Measurements from ENCODE around the gene CTSD. TPM values are rescaled to one million over a fixed set of nuclear protein-coding genes. Genes with fewer than 3 reads are reported as not detected.
A peak's percentile ranks its signal among the peaks of the same experiment; 100 is the strongest.

CTSD gene
- total RNA-seq, 4 donors from 2014 or later = 385 to 583 (median 429) TPM

DNA sequence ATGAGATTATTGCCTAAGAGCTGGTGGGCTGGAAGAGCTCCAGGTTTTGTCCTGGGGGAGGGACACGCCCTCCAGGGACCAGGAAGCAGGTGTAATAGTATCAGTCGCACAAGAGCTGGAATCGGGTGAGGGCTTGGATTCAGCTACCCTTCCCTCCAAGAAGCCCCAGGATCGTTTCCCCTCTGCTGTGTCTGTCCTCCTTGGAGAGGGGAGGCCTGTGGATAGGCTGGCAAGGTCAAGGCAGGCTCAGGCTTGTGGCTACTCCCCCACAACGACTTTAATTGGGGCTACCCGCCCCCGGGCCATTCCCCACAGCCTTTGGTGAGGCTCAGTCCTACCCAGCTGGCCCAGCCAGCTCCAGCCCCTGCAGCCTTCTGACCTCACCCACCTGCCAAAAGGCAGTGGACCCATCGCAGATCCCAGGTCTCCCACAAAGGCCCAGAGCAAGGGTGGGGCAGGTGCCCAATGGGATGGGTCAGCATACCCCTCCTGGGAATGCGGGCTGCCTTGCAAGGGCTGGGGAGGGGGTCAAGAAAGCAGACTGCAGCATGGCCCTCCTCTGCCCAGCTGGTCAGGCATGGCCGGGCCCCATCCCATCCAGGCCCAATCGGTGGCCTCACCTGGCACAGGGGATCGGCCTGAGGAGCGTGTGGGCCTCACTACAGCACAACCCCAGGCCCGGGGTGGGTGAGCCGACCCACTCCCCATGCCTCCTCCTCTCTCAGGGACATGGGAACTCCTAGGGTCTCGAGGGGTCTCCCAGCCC lies 1.0 kb downstream of the CTSD start:
- H3K27me3 ChIP-seq = no peaks in the 10 kb centered on the region
- H3K36me3 ChIP-seq = peaks cover 0 to 35% (median 7%) of the 10 kb centered on the region in 3 donors
- peaks cover 4 to 61% (median 55%) of the 10 kb centered on the region in 4 donors for H3K4me1 ChIP-seq
- H3K27ac ChIP-seq = peak overlapping the region; percentile 94 to 99 (median 96)
- no peaks in the 10 kb centered on the region for H3K9me3 ChIP-seq
- 24 to 32% methylated on average over 12 to 14 of the region's 16 CpGs for WGBS, 2 donors
- DNase-seq (ENCODE audit: low spot score in 2 of 2) = peak in 1 of 2 donors; percentile 53
- peak in 1 of 2 donors; percentile 67 for TF ChIP-seq EP300 (IDR thresholded peaks at IDR 0.05)
- TF ChIP-seq POLR2A (IDR thresholded peaks at IDR 0.05) = no peak
- H3K4me3 ChIP-seq = peak overlapping the region; percentile 70 to 100 (median 98)

DNA sequence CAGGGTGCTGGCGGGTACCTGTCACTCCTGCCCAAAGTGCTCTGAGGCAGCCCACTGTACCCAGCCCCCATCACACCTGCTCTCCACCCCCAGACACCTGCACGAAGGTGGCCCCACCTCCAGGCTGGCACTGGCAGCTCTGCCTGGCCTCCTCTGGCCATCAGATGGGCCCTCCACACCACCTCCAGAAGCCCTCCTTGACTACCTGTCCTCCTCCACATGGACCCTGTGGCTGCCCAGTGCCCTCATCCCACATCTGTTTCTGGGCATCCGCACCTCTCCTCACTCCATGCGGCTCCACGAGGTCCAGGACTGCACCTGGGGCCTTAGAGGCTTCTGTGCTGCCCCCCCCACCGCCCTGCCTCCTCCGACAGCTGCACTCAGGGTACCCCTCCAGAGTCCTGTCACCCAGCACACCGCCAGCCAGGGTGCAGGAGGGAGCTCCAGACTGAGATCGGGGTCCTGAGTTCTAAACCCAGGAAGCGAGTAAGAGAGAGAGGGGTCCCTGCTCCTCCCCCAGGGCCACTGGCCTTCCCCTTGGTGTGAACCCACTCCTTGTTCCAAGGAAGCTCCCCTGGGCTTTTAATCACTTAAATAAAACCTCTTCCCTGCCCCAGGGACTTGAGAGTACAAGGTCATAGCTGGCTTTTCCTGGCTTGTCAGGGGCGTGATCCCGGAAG lies 1.7 kb downstream of the CTSD start:
- DNase-seq (ENCODE audit: low spot score in 2 of 2) = no peak
- H3K27ac ChIP-seq = peak overlapping the region; percentile 94 to 99 (median 96)
- H3K36me3 ChIP-seq = peaks cover 0 to 43% (median 10%) of the 10 kb centered on the region in 3 donors
- H3K4me1 ChIP-seq = peaks cover 4 to 69% (median 62%) of the 10 kb centered on the region in 4 donors
- peak in 1 of 2 donors; percentile 21 for TF ChIP-seq EP300 (IDR thresholded peaks at IDR 0.05)
- TF ChIP-seq, protein P1, sequence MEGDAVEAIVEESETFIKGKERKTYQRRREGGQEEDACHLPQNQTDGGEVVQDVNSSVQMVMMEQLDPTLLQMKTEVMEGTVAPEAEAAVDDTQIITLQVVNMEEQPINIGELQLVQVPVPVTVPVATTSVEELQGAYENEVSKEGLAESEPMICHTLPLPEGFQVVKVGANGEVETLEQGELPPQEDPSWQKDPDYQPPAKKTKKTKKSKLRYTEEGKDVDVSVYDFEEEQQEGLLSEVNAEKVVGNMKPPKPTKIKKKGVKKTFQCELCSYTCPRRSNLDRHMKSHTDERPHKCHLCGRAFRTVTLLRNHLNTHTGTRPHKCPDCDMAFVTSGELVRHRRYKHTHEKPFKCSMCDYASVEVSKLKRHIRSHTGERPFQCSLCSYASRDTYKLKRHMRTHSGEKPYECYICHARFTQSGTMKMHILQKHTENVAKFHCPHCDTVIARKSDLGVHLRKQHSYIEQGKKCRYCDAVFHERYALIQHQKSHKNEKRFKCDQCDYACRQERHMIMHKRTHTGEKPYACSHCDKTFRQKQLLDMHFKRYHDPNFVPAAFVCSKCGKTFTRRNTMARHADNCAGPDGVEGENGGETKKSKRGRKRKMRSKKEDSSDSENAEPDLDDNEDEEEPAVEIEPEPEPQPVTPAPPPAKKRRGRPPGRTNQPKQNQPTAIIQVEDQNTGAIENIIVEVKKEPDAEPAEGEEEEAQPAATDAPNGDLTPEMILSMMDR (IDR thresholded peaks at IDR 0.05) = no peak
- WGBS, 2 donors = 75 to 80% methylated on average over 12 of the region's 12 CpGs
- H3K9me3 ChIP-seq = no peaks in the 10 kb centered on the region
- H3K27me3 ChIP-seq = no peaks in the 10 kb centered on the region
- peak overlapping the region; percentile 70 to 100 (median 98) for H3K4me3 ChIP-seq

DNA sequence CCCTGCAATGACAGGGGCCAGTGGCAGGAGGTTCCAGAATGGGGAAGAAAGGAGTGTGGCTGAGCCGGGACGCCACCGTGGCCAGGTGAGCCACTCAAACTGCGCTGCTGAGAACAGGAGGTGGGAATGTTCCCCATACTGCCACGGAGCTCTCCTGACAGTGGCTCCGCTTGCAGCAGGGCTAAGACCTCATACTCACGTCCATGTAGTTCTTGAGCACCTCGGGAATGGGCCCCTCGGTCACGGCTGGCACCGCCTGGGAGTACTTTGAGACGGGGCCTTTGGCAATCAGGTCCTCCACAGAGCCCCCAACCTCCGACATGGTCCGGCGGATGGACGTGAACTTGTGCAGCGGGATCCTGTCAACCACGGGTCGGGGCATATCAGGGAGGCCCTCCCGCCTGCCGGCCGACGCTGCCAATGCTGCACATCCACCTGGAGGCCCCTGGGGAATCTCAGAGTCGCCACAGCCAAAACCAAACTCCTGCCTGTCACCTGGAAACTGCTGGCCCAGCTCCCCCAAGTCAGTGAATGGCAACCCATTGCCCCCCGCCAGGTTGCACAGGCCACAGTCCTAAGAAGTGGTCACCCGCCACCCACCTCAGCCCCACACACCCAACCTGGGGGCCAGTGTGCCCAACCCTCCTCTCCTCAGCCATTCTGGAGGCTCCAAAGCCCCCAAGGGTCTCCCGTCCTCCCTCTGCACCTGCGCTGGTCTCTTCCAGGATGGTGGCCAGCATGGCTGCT lies 2.4 kb downstream of the CTSD start:
- no peaks in the 10 kb centered on the region for H3K27me3 ChIP-seq
- H3K4me1 ChIP-seq = peaks cover 4 to 75% (median 67%) of the 10 kb centered on the region in 4 donors
- DNase-seq (ENCODE audit: low spot score in 2 of 2) = no peak
- peak overlapping the region in 2 of 4 donors; percentile 70 to 100 for H3K4me3 ChIP-seq
- no peak for TF ChIP-seq EP300 (IDR thresholded peaks at IDR 0.05)
- TF ChIP-seq, protein P1 (IDR thresholded peaks at IDR 0.05) = no peak
- no peak for TF ChIP-seq POLR2A (IDR thresholded peaks at IDR 0.05)
- H3K36me3 ChIP-seq = peaks cover 0 to 50% (median 15%) of the 10 kb centered on the region in 3 donors
- H3K9me3 ChIP-seq = no peaks in the 10 kb centered on the region
- peak overlapping the region; percentile 94 to 99 (median 96) for H3K27ac ChIP-seq
- whole genome bisulfite sequencing, 2 donors = 73 to 77% methylated on average over 16 to 27 of the region's 28 CpGs

DNA sequence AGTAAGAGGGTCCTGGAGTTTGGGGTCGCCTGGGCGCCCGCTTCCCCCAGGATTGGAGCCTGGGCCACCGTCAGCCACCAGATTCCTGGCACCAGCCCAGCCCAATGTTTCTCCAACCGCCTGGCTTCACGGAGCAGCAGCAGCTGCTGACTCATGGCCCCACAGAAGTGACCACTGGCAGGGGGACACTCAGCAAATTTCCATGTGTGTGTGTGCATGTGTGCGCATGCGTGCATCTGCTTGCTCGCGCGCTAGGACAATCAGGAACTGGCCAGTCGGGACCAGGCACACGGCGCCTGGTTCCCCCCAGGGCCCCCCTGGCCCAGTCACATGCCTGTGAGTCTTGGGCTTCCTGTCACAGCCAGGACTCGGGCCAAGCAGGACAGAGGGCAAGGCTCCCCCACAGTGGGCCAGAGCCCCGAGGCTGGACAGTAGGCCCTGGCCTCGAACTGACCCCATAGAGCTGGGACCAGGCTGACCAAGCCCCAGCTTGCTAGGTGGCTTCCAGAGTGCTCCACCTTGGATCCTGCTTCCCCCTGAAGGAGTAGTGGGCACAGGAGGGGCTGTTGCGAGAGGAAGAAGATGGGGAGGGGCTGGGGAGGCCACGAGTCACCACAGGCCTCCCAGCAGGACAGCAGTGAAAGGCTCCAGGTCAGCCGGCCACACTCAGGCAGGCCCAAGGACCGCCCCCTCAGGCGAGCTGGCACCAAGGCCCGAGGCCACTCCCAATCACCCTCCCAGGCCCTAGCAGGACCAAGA lies 3.2 kb downstream of the CTSD start:
- peak overlapping the region; percentile 94 to 99 (median 96) for H3K27ac ChIP-seq
- H3K9me3 ChIP-seq = no peaks in the 10 kb centered on the region
- 37 to 41% methylated on average over 3 to 22 of the region's 23 CpGs for WGBS, 2 donors
- H3K27me3 ChIP-seq = no peaks in the 10 kb centered on the region
- DNase-seq (ENCODE audit: low spot score in 2 of 2) = peak; percentile 66 to 67
- peaks cover 4 to 83% (median 71%) of the 10 kb centered on the region in 4 donors for H3K4me1 ChIP-seq
- TF ChIP-seq, protein P1 (IDR thresholded peaks at IDR 0.05) = peak in 2 of 5 experiments; percentile 13 to 19
- TF ChIP-seq POLR2A (IDR thresholded peaks at IDR 0.05) = peak in 1 of 2 donors; percentile 46
- peak; percentile 97 to 98 for TF ChIP-seq EP300 (IDR thresholded peaks at IDR 0.05)
- peak overlapping the region in 2 of 4 donors; percentile 5 to 100 for H3K4me3 ChIP-seq
- H3K36me3 ChIP-seq = peaks cover 0 to 57% (median 22%) of the 10 kb centered on the region in 3 donors

DNA sequence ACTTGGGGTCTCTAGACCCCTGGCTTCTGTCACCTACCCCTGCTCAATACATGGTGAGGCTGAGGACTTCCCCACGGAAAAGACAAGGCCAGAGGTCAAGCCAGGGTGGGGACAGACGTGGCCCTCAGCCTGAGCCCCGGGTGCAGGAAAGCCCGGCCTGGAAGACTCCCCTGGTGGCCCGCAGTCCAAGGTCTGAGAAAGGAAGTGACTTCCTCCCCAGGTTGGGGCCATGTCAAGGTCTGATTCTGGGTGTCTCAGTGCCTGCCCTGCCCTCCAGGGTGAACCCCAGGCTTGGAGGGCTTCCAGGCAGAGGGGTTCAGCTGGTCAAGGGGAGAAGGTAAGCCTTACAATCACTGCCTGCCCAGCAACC lies 3.9 kb downstream of the CTSD start:
- 20 to 44% methylated on average over 1 to 5 of the region's 5 CpGs for WGBS, 2 donors
- H3K4me3 ChIP-seq = no peak overlapping the region
- H3K36me3 ChIP-seq = peaks cover 0 to 64% (median 23%) of the 10 kb centered on the region in 3 donors
- peak overlapping the region; percentile 94 to 99 (median 96) for H3K27ac ChIP-seq
- peaks cover 4 to 84% (median 71%) of the 10 kb centered on the region in 4 donors for H3K4me1 ChIP-seq
- TF ChIP-seq EP300 (IDR thresholded peaks at IDR 0.05) (no peak), POLR2A (IDR thresholded peaks at IDR 0.05) (no peak)
- TF ChIP-seq, protein P1 (IDR thresholded peaks at IDR 0.05) = no peak
- H3K9me3 ChIP-seq = no peaks in the 10 kb centered on the region
- DNase-seq (ENCODE audit: low spot score in 2 of 2) = no peak
- no peaks in the 10 kb centered on the region for H3K27me3 ChIP-seq

Data from tibial nerve (tissue), 4 donors.